Naive B cell (primary cell): Measurements from ENCODE around the gene TMPRSS4. TPM values are rescaled to one million over a fixed set of nuclear protein-coding genes. Genes with fewer than 3 reads are reported as not detected.
A peak's percentile ranks its signal among the peaks of the same experiment; 100 is the strongest.

ENCODE experiments used
- ATAC-seq, 2 donors: fragments of 150-1000 bp; cut with Tn5 transposase; 2 replicates each; pipeline ENCODE4 v1.10.0; 2021; ENCODE audit warnings: low read depth in 2 of 2, mild to moderate bottlenecking in 2 of 2, moderate library complexity in 2 of 2
- DNase-seq: peaks from one replicate; pipeline ENCODE4 v3.0.0; 2022
- H3K27ac Mint-ChIP-seq, 6 donors: one replicate each; pipeline ENCODE4 v1.8.0; 2020 to 2022; ENCODE audit warnings: mild to moderate bottlenecking in 6 of 6, mixed read lengths in 6 of 6, moderate library complexity in 5 of 6, inconsistent platforms in 2 of 6
- H3K27me3 Mint-ChIP-seq, 3 donors: one replicate each; pipeline ENCODE4 v1.8.0; 2021 to 2022; ENCODE audit warnings: mixed read lengths in 3 of 3, mild to moderate bottlenecking in 1 of 3
- H3K36me3 Mint-ChIP-seq, 2 donors: one replicate each; pipeline ENCODE4 v1.8.0; 2020 to 2022; ENCODE audit warnings: mixed read lengths in 2 of 2, inconsistent platforms in 1 of 2, mild to moderate bottlenecking in 1 of 2
- H3K4me1 Mint-ChIP-seq, 3 donors: one replicate each; pipeline ENCODE4 v1.8.0; 2020 to 2022; ENCODE audit warnings: mixed read lengths in 3 of 3, inconsistent platforms in 1 of 3, mild to moderate bottlenecking in 1 of 3, moderate library complexity in 1 of 3
- H3K4me3 Mint-ChIP-seq, 8 donors: one replicate each; pipeline ENCODE4 v1.8.0; 2020 to 2022; ENCODE audit warnings: mild to moderate bottlenecking in 8 of 8, mixed read lengths in 8 of 8, moderate library complexity in 8 of 8, inconsistent platforms in 2 of 8
- H3K9me3 Mint-ChIP-seq, 7 donors: one replicate each; pipeline ENCODE4 v1.8.0; 2020 to 2022; ENCODE audit warnings: mixed read lengths in 7 of 7, mild to moderate bottlenecking in 5 of 7, inconsistent platforms in 2 of 7, moderate library complexity in 1 of 7
- polyA plus RNA-seq, 6 donors: library from polyadenylated mRNA; unstranded; fragments of 300-500 nt; fragmentation: Illumina TruSeq; gene quantifications; one replicate each; pipeline ENCODE4 v1.2.3, GENCODE V29; 2021; ENCODE audit warnings: low read depth in 6 of 6

The TMPRSS4 gene
- polyA plus RNA-seq, 6 donors from 2014 or later = not detected

- H3K36me3 Mint-ChIP-seq = no peaks in the 10 kb centered on the region
- DNase-seq (no peak), ATAC-seq (no peak)
- no peaks in the 10 kb centered on the region for H3K9me3 Mint-ChIP-seq
- peaks cover 36 to 62% (median 54%) of the 10 kb centered on the region in 3 donors for H3K27me3 Mint-ChIP-seq
- H3K27ac Mint-ChIP-seq = no peak overlapping the region
- H3K4me1 Mint-ChIP-seq = no peaks in the 10 kb centered on the region
- no peak overlapping the region for H3K4me3 Mint-ChIP-seq
Observed at GRCh38 chr11:118168751-118169150, 91.9 kb downstream of the TMPRSS4 start.

GRCh38 chr11:118169300-118170140 is 92.6 kb downstream of the TMPRSS4 start:
- Mint-ChIP-seq H3K27me3 (peaks cover 36 to 60% (median 58%) of the 10 kb centered on the region in 3 donors), H3K9me3 (no peaks in the 10 kb centered on the region), H3K36me3 (no peaks in the 10 kb centered on the region), H3K4me3 (no peak overlapping the region), H3K4me1 (no peaks in the 10 kb centered on the region), H3K27ac (no peak overlapping the region)
- ATAC-seq (no peak), DNase-seq (no peak)

GRCh38 chr11:118170231-118170630 is 93.4 kb downstream of the TMPRSS4 start:
- DNase-seq = no peak
- Mint-ChIP-seq H3K4me3 (no peak overlapping the region), H3K27ac (peak overlapping the region in 1 of 6 donors; percentile 19), H3K36me3 (no peaks in the 10 kb centered on the region), H3K27me3 (peaks cover 36 to 63% (median 62%) of the 10 kb centered on the region in 3 donors), H3K9me3 (no peaks in the 10 kb centered on the region), H3K4me1 (no peaks in the 10 kb centered on the region)
- no peak for ATAC-seq

GRCh38 chr11:118170882-118171268 is 94.0 kb downstream of the TMPRSS4 start:
- Mint-ChIP-seq H3K4me1 (no peaks in the 10 kb centered on the region), H3K27ac (no peak overlapping the region), H3K27me3 (peaks cover 36 to 69% (median 65%) of the 10 kb centered on the region in 3 donors), H3K9me3 (no peaks in the 10 kb centered on the region), H3K4me3 (peak overlapping the region in 1 of 8 donors; percentile 52), H3K36me3 (no peaks in the 10 kb centered on the region)
- ATAC-seq (no peak), DNase-seq (no peak)

Other genes starting within 250 kb of the TMPRSS4 start
- not detected for gene FXYD6, start 200.4 kb upstream of the TMPRSS4 start, polyA plus RNA-seq
- gene TMPRSS13, start 147.7 kb upstream of the TMPRSS4 start, polyA plus RNA-seq = under 1 TPM in 5 of 6 donors, not detected in 1; 0.24 to 0.87 (median 0.84) TPM
- 10 to 100 TPM; 49.8 to 63.1 (median 56.2) TPM for gene IL10RA, start 90.7 kb upstream of the TMPRSS4 start, polyA plus RNA-seq
- gene SMIM35, start 9.9 kb downstream of the TMPRSS4 start, polyA plus RNA-seq = 1 to 10 TPM in 3 of 6 donors, under 1 TPM in 3; 0.77 to 3.4 (median 1.1) TPM
- not detected for gene SCN4B, start 75.7 kb downstream of the TMPRSS4 start, polyA plus RNA-seq
- not detected for gene SCN2B, start 99.6 kb downstream of the TMPRSS4 start, polyA plus RNA-seq
- 1 to 10 TPM in 5 of 6 donors, under 1 TPM in 1; 0.64 to 8.1 (median 3.3) TPM for gene JAML, start 147.9 kb downstream of the TMPRSS4 start, polyA plus RNA-seq
- 1 to 10 TPM in 5 of 6 donors, under 1 TPM in 1; 0.89 to 3.2 (median 1.5) TPM for gene MPZL3, start 175.3 kb downstream of the TMPRSS4 start, polyA plus RNA-seq
- not detected for gene MPZL2, start 187.2 kb downstream of the TMPRSS4 start, polyA plus RNA-seq
- gene CD3E, start 227.7 kb downstream of the TMPRSS4 start, polyA plus RNA-seq = 1 to 10 TPM in 4 of 6 donors, under 1 TPM in 2; 0.73 to 2.9 (median 1.7) TPM